ENCODE data around the gene BTNL8.

The BTNL8 gene

DNA sequence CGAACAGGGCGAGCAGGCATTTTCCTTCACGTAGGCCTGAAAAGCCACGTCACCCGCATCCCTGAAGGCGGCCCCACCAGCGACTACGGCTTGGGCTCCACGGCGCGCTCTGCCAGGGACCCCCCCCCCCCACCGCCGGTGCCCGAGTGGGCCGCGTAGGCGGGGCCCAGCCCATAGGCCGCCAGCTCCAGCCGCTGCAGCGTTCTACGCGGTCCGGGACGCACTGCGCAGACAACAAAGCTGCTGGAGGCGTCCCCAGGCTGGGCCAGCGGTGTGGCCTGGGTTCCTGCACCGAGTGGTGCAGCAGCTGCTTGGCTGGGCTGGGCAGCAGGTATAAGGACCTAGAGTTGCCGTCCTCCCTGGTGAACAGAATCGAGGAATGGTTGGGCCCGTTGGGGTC is 71.4 kb downstream of the BTNL8 start:
- no peak for DNase-seq

DNA sequence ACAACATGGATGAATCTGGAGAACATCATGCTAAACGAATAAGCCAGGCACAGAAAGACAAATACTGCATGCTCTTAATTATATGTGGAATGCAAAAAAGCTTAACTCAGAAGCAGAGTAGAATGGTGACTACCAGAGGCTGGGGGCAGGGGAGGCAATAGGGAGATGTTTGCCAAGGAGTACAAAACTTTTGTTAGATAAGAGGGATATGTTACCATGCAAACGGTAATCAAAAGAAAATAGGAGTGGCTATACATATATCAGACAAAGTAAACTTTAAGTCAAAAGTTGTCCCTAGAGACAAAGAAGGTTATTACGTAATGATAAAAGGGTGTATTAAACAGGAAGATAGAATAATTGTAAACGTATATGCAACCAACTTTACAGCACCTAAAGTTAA is 71.9 kb downstream of the BTNL8 start:
- DNase-seq, result no peak

DNA sequence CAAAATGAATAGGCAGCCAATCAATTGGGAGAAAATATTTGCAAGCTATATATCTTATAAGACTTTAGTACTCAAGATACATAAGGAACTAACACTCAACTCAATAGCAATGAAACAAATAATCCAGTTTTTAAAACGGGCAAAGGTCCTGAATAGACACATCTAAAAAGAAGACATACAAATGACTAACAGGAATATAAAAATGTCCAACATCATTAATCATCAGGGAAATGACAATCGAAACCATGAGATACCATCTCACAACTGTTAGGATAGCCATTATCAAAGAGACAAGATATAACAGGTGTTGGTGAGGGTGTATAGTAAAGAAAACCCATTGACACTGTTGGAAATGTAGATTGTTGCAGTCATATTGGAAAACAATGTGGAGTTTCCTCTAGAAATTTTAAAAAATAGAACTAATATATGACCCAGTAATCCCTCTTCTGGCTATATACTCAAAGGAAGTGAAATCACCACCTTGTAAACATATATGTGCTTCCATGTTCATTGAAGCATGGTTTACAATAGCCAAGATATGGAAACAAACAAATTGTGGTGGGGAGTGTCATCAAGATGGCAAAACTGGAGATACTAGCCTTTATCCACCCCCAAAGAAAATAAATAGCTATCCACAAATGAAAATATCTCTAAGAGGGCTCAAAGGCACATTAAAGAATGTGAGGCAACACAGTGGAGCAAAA is 75.8 kb downstream of the BTNL8 start:
- DNase-seq, result no peak

DNA sequence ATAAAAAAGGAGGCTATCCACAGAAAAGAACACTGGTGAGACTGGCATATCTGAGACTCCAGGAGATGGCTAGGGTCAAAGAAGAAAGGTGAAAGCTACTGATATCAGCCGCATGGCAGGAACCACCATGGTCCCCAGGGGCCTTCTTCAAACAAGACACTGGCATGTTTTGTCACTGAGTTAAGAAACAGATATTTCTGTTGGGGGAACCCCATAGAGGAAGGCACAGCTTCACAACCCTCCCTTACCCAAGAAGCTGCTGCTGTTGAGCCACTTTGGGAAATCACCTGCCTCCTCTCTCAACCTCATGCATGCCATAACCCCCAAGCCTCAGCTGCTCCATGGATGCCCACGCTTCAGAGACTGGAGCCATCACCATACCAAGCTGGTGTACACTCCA is 76.4 kb downstream of the BTNL8 start:
- no peak for DNase-seq

DNA sequence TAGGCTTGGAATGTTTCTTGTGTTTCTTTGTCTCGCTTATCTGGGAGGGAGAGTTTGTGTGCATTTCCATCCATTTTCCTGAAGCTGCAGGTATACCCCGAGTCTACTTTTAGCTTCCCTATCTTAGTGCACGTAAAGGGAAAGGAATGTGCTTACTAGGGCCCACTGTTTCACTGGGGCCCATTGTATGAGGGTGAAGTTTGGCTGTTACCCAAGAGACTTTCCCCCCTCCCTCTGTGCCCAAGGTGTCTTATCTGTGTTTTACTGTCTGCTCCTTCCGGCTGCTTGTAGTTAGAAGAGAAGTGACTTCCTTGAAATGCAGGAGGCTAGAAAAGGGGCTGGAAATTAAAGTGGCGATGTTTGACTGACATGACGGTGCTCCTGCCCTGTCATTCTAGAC is 77.6 kb downstream of the BTNL8 start:
- DNase-seq, result no peak

DNA sequence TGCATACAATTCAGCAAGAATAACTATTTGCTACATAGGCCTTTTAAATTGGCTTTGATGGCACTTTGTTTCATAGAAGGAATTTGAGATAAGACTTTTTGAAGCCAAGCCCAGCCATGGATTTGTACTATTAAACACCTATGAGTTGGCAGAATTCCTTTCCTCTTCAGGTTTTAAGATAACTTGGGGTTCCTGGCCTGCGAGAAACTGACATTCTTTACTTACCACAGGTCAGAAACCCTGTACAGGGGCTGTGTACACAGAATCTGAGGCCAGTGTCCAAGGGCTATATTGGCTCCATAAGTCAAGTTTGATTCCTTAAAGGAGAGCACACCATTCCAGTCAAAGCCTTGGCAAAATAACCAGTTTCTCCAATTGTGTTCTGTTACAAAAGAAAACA is 78.9 kb downstream of the BTNL8 start:
- DNase-seq, result no peak

DNA sequence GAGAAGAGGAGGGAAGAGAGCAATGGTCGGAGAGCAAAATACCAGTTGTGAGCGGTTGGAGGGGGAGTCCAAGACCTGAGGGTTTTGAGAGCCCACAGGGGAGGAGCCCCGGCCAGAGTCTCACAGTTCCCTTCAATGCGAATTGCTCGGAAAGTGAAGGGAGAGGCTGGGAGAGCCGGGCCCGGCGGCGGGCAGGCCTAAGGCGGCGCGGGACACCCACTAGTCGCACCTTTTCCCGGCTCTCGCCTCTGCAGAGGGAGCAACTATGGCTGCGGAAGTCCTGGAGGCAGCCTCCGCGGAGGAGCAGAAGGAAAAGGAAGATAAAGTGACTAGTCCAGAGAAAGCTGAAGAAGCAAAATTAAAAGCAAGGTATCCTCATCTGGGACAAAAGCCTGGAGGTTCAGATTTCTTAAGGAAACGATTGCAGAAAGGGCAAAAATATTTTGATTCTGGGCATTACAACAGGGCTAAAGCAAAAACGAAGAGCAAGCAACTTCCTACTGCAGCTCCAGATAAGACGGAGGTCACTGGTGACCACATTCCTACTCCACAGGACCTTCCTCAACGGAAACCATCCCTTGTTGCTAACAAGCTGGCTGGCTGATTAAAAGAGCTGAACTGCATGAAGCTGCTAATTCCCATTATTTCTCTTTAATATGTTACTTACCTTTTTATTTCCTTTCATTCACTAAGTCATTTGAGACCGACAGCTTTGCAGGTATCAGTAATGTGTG is 83.2 kb downstream of the BTNL8 start:
- DNase-seq, result no peak

DNA sequence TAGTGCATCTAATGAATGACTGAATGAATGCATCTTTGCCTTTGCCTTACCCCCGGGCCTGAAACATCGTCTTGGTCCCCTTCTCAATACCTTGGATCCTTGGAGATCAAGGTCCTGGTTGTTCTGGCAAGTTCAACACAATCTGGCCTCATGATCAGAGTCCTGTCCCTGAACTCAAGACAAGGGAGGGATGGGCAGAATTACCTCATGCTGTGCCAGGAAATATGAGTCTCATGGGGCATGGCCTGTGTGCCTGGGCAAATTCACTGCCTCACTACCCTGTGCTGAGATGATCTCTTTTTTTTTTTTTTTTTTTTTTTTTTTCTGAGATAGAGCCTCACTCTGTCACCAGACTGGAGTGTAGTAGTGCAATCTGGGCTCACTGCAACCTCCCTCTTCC is 89.1 kb downstream of the BTNL8 start:
- DNase-seq, result no peak

DNA sequence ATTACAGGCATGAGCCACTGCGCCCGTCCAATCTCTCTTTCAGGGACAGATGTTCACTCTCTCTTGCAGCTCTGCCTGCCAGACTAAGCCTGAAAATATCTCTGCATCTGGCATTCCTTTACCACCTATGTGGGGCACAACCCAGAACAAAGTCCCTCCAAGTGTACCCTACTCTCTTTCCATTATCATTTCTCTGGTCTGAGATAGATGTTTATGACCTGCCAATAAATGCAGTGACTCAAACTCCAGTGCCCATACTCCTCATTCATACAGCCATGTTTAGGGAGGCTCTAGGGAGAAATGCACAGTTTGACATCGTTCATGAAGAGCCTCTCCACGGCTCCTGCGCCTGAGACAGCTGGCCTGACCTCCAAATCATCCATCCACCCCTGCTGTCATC is 89.6 kb downstream of the BTNL8 start, which contains the start of gene BTNL3:
BTNL3 (plus strand) TSS at position 255 of the 400 bp plus-strand sequence. CDS start 183 bp downstream, outside the sequence.
- no peak for DNase-seq

DNA sequence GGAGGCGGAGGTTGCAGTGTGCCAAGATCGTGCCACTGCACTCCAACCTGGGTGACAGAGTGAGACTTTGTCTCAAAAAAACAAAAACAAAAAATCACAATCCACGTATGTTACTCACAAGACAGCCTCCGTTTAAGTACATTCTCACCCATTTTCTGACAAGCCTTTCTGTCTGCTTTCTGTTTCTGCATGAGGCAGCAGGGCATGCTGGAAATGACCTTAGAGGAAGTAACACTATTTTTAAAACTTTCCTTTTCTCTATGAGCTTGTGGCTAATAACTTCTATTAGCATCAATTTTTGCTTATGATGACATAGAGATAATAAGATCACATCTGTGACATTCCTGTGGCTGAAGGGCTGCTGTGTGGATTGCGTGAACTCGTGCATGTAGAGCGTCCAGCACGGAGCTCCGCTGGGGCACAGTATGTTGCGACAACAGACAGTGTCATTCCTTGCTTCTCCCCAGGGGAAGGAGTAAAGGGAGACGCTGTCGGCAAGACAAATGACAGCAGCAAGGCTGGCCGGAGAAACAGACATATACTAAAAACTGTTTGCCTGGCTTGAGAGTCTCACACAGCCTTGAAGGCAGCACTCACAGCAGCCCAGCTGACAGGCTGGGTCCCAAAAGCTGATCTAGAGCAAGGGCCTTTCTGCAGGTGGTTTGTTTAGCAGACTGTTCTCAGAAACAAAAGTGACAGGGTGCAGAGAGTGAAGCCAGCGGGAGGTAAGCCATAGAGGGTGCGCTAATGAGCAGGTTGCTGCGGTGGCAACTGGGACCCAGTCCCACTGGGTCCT is 91.3 kb downstream of the BTNL8 start:
- no peak for DNase-seq

DNA sequence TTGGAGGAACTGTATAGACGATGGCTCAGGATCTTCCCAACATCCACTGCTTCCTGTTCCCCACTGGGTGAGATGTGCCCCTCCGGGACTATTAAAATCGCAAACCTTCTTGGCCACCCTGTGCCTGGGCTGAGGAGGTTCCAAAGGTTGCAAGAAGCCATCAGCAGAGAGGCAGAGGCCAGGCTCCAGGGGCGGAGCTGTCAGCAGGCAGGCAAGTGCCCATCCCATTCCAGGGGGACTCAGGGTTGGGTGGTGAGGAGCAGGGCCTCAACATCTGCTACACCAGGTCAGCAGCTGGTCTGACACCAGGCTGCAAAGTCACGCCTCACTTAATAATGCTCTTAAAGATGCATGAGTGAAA is 91.9 kb downstream of the BTNL8 start:
- DNase-seq, result no peak

Data from activated CD4-positive, alpha-beta T cell treated with anti-CD3 and anti-CD28 coated beads for 48 hours (primary cell).